Measurements from ENCODE around the gene SUPT5H. TPM values are rescaled to one million over a fixed set of nuclear protein-coding genes. Genes with fewer than 3 reads are reported as not detected.

The SUPT5H gene
- total and polyA plus RNA-seq, 2 of the 8 experiments (the other 6 are each of a cell fraction or from before 2014, with no cell fraction given) = 77.8 to 111 TPM

DNA sequence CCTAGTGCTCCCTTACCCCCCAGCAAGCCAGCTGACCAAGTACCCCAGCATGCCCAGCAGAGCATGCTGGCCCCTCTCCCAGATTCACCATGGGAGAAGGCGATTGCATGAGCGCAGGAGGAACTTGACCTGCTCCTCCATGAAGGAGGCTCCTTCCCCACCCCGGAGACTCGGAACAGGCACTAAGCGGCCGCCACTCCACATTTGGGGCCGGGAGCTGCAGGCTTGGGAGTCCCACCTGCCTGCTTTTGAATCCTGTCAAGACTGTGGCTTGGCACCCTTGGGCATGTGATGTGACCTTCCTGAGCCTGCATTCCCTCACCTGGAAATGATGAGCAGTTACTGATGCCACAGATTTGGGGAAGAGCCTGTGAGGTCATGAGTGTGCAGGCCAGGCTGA lies 22.6 kb downstream of the SUPT5H start:
- H3K23ac ChIP-seq (ENCODE audit: insufficient read length) = no peak overlapping the region
- TF ChIP-seq CTBP2 (IDR thresholded peaks at IDR 0.05; ENCODE audit: borderline replicate concordance, insufficient read depth, insufficient read length, low read length) (no peak), JUN (IDR thresholded peaks at IDR 0.05; ENCODE audit: low read depth, low read length) (no peak), POLR2A (IDR thresholded peaks at IDR 0.05; ENCODE audit: control extremely low read depth in 1 of 2, low read depth in 2 of 2, low read length in 2 of 2) (no peak), PHF8 (conservative IDR thresholded peaks at IDR 0.05; ENCODE audit: low read depth, low read length) (no peak), MAFK (IDR thresholded peaks at IDR 0.05; ENCODE audit: low read depth, low read length) (no peak), CREB1 (IDR thresholded peaks at IDR 0.05) (no peak), ZNF274 (IDR thresholded peaks at IDR 0.05; ENCODE audit: borderline replicate concordance, extremely low read depth, low read length) (no peak), RBBP5 (IDR thresholded peaks at IDR 0.05; ENCODE audit: borderline replicate concordance, low read depth, low read length) (no peak), TAF7 (optimal IDR thresholded peaks at IDR 0.05; ENCODE audit: borderline replicate concordance, low read depth, low read length) (no peak), CBX8 (IDR thresholded peaks at IDR 0.05; ENCODE audit: borderline replicate concordance, low read depth, low read length) (no peak)
- WGBS, 2 experiments (ENCODE audit: extremely low coverage in 1 of 2, insufficient coverage in 1 of 2, insufficient read length in 1 of 2, insufficient replicate concordance in 2 of 2, low coverage in 1 of 2, low lambda C conversion rate in 2 of 2, missing lambda C conversion rate in 1 of 2) = 100% methylated on average over 7 of the region's 7 CpGs; no CpG with 5 or more reads in 1 of the 2 experiments
- H3K27me3 ChIP-seq (replicated peaks in 1 of 4; ENCODE audit: control insufficient read depth in 3 of 4, extremely low read depth in 1 of 4, insufficient read depth in 3 of 4, low read length in 3 of 4) = no peaks in the 10 kb centered on the region
- H2AK5ac ChIP-seq (ENCODE audit: low read depth, low read length) = no peak overlapping the region
- no peaks in the 10 kb centered on the region for H3K9me3 ChIP-seq (ENCODE audit: insufficient read depth in 2 of 2, low read depth in 1 of 2, low read length in 1 of 2)
- no peaks in the 10 kb centered on the region for H3K79me2 ChIP-seq (ENCODE audit: control insufficient read depth in 1 of 2, insufficient read depth in 2 of 2, low read length in 2 of 2)
- no peak overlapping the region for H3K27ac ChIP-seq (ENCODE audit: low read depth, low read length)
- H2BK12ac ChIP-seq (ENCODE audit: low read depth, low read length) = no peak overlapping the region
- no peak overlapping the region for H3K4me2 ChIP-seq (ENCODE audit: insufficient read depth in 1 of 2, low read depth in 2 of 2, low read length in 2 of 2)
- H2AFZ ChIP-seq (ENCODE audit: low read length) = no peak overlapping the region
- no peak for FAIRE-seq
- H3K4ac ChIP-seq (replicated peaks; ENCODE audit: insufficient read length, low read depth, low read length) = no peak overlapping the region
- H3K9ac ChIP-seq (replicated peaks in 1 of 4; ENCODE audit: extremely low read depth in 1 of 4, low read depth in 3 of 4, low read length in 3 of 4) = no peak overlapping the region
- H2BK15ac ChIP-seq (ENCODE audit: low read length) = no peak overlapping the region
- H2BK5ac ChIP-seq (ENCODE audit: low read depth, low read length) = no peak overlapping the region
- H3K18ac ChIP-seq (ENCODE audit: extremely low read depth, low read length) = no peak overlapping the region
- H3K4me1 ChIP-seq (replicated peaks in 1 of 4; ENCODE audit: control insufficient read depth in 3 of 4, insufficient read depth in 4 of 4, low read length in 3 of 4) = no peaks in the 10 kb centered on the region; a peak in 1 of 7 replicates
- no peak overlapping the region for H4K91ac ChIP-seq (replicated peaks; ENCODE audit: insufficient read length, low read length)
- H3K79me1 ChIP-seq (ENCODE audit: low read depth, low read length) = peaks cover 14% of the 10 kb centered on the region
- CTCF ChIA-PET (ENCODE audit: partially characterized antibody) = interaction anchor here (0.6 to 2.0 kb wide), 6 partner anchors 13 to 97 kb away, joined by 3 to 6 read pairs (median 4); partner anchors contain the start of gene EID2B
- H2BK20ac ChIP-seq (ENCODE audit: low read length) = no peak overlapping the region
- 0 out of 2 replicates have a peak, but pooled peaks cover 1% of the 10 kb centered on the region for H3K23me2 ChIP-seq (ENCODE audit: low read depth, low read length)
- no peak overlapping the region for H3K4me3 ChIP-seq (ENCODE audit: extremely low read depth in 1 of 4, insufficient read depth in 2 of 4, low read depth in 3 of 4, low read length in 4 of 4)
- POLR2A ChIA-PET (ENCODE audit: partially characterized antibody) = interaction anchor here (1.0 to 47.8 kb wide), 7 partner anchors 10 to 58 kb away, joined by 3 to 1154 read pairs (median 3); partner anchors contain the start of genes PLEKHG2, RPS16 and SUPT5H
- H3K56ac ChIP-seq (replicated peaks; ENCODE audit: insufficient read length, low read depth, low read length) = no peak overlapping the region
- no peak overlapping the region for H3K14ac ChIP-seq (ENCODE audit: insufficient read length)
- H4K5ac ChIP-seq (ENCODE audit: insufficient read length, low read depth, low read length) = no peak overlapping the region
- H3K36me3 ChIP-seq (ENCODE audit: control insufficient read depth in 2 of 4, insufficient read depth in 4 of 4, low read length in 3 of 4) = peaks cover 39 to 81% (median 66%) of the 10 kb centered on the region in 4 experiments
- peaks cover 0 to 25% of the 10 kb centered on the region in 2 experiments for H4K20me1 ChIP-seq (replicated peaks in 1 of 2; ENCODE audit: control insufficient read depth in 1 of 2, insufficient read depth in 2 of 2, low read length in 2 of 2)
- H4K8ac ChIP-seq (ENCODE audit: extremely low read depth, insufficient read depth, low read length) = no peak overlapping the region
- DNase-seq (ENCODE audit: low read depth in 1 of 2, low spot score in 2 of 2) = no peak
- H2BK120ac ChIP-seq (replicated peaks; ENCODE audit: low read depth, low read length) = no peak overlapping the region

All from H1 (cell line).